Glutamatergic neuron (in vitro differentiated cells): ENCODE results near the gene PCK1. TPM values are rescaled to one million over a fixed set of nuclear protein-coding genes. Genes with fewer than 3 reads are reported as not detected.

Experiments used
- DNase-seq: peaks from one replicate; pipeline ENCODE4 v3.0.0; 2022
- H3K27ac Mint-ChIP-seq: one replicate; pipeline ENCODE4 v1.8.0; 2020; ENCODE audit warnings: mild to moderate bottlenecking, mixed read lengths, inconsistent platforms; ENCODE audit not compliant: unreplicated experiment
- H3K27me3 Mint-ChIP-seq: one replicate; pipeline ENCODE4 v1.8.0; 2020; ENCODE audit warnings: mild to moderate bottlenecking, moderate library complexity, mixed read lengths, inconsistent platforms; ENCODE audit not compliant: unreplicated experiment
- H3K36me3 Mint-ChIP-seq: one replicate; pipeline ENCODE4 v1.8.0; 2020; ENCODE audit warnings: mild to moderate bottlenecking, mixed read lengths, inconsistent platforms; ENCODE audit not compliant: unreplicated experiment
- H3K4me1 Mint-ChIP-seq: one replicate; pipeline ENCODE4 v1.8.0; 2020; ENCODE audit warnings: mild to moderate bottlenecking, low read depth, mixed read lengths, inconsistent platforms; ENCODE audit not compliant: unreplicated experiment
- H3K4me3 Mint-ChIP-seq: one replicate; pipeline ENCODE4 v1.8.0; 2020; ENCODE audit warnings: mild to moderate bottlenecking, mixed read lengths, inconsistent platforms; ENCODE audit not compliant: unreplicated experiment
- H3K9me3 Mint-ChIP-seq: one replicate; pipeline ENCODE4 v1.8.0; 2020; ENCODE audit warnings: mild to moderate bottlenecking, moderate library complexity, mixed read lengths, inconsistent platforms; ENCODE audit not compliant: unreplicated experiment
- CTCF ChIP-seq: fragments of 200-600 bp; sonication (generic); IDR thresholded peaks from one replicate; pipeline ENCODE4 v1.5.0; 2021; ENCODE audit not compliant: partially characterized antibody, unreplicated experiment
- total RNA-seq: library from RNA; stranded (reverse); fragmentation: NEBNext Ultra II Directional; extraction: Animal tissue kit (Norgen Biotek cat#: 25700); gene quantifications from one replicate; pipeline ENCODE4 v1.2.1, GENCODE V29; 2021; ENCODE audit not compliant: unreplicated experiment

Gene PCK1
- total RNA-seq, 1 donor from 2014 or later = not detected

GRCh38 chr20:57600320-57601210 lies 39.7 kb downstream of the PCK1 start:
- no peaks in the 10 kb centered on the region for H3K4me1 Mint-ChIP-seq
- no peak for TF ChIP-seq CTCF
- no peaks in the 10 kb centered on the region for H3K36me3 Mint-ChIP-seq
- no peak overlapping the region for H3K27ac Mint-ChIP-seq
- no peak for DNase-seq
- H3K9me3 Mint-ChIP-seq = peaks cover 3% of the 10 kb centered on the region
- no peak overlapping the region for H3K4me3 Mint-ChIP-seq
- no peaks in the 10 kb centered on the region for H3K27me3 Mint-ChIP-seq

GRCh38 chr20:57601211-57601570 lies 40.3 kb downstream of the PCK1 start:
- TF ChIP-seq CTCF = no peak
- no peak for DNase-seq
- Mint-ChIP-seq H3K27me3 (no peaks in the 10 kb centered on the region), H3K27ac (no peak overlapping the region), H3K4me1 (no peaks in the 10 kb centered on the region), H3K36me3 (no peaks in the 10 kb centered on the region), H3K9me3 (peaks cover 3% of the 10 kb centered on the region), H3K4me3 (no peak overlapping the region)

- DNase-seq = no peak
- Mint-ChIP-seq H3K36me3 (no peaks in the 10 kb centered on the region), H3K27ac (no peak overlapping the region), H3K4me1 (no peaks in the 10 kb centered on the region), H3K9me3 (peaks cover 3% of the 10 kb centered on the region), H3K27me3 (no peaks in the 10 kb centered on the region), H3K4me3 (no peak overlapping the region)
- TF ChIP-seq CTCF = no peak
Observed at GRCh38 chr20:57601737-57602136, 40.8 kb downstream of the PCK1 start.

GRCh38 chr20:57603120-57603519 lies 42.2 kb downstream of the PCK1 start:
- no peak for TF ChIP-seq CTCF
- H3K27ac Mint-ChIP-seq = no peak overlapping the region

GRCh38 chr20:57605045-57605444 lies 44.1 kb downstream of the PCK1 start:
- TF ChIP-seq CTCF = no peak
- no peak for DNase-seq
- Mint-ChIP-seq H3K9me3 (no peaks in the 10 kb centered on the region), H3K4me1 (no peaks in the 10 kb centered on the region), H3K27me3 (peaks cover 1% of the 10 kb centered on the region), H3K36me3 (no peaks in the 10 kb centered on the region), H3K4me3 (no peak overlapping the region), H3K27ac (no peak overlapping the region)

More at GRCh38 chr20:57603120-57603519, 42.2 kb downstream of the PCK1 start:
- H3K4me1 Mint-ChIP-seq = no peaks in the 10 kb centered on the region
- no peak for DNase-seq
- H3K36me3 Mint-ChIP-seq = no peaks in the 10 kb centered on the region
- H3K9me3 Mint-ChIP-seq = peaks cover 3% of the 10 kb centered on the region
- no peaks in the 10 kb centered on the region for H3K27me3 Mint-ChIP-seq
- H3K4me3 Mint-ChIP-seq = no peak overlapping the region
